ENCODE measurements around the gene ARMC6. TPM values are rescaled to one million over a fixed set of nuclear protein-coding genes. Genes with fewer than 3 reads are reported as not detected.

Gene ARMC6
- total and polyA plus RNA-seq, 2 of the 13 experiments (the other 11 are each of a cell fraction or from before 2014, with no cell fraction given) = 16.2 to 36.8 TPM

GRCh38 chr19:19033426-19034203 is at the start of gene ARMC6, which contains the start of gene SUGP2 (continued):
- TF ChIP-seq, protein P1, sequence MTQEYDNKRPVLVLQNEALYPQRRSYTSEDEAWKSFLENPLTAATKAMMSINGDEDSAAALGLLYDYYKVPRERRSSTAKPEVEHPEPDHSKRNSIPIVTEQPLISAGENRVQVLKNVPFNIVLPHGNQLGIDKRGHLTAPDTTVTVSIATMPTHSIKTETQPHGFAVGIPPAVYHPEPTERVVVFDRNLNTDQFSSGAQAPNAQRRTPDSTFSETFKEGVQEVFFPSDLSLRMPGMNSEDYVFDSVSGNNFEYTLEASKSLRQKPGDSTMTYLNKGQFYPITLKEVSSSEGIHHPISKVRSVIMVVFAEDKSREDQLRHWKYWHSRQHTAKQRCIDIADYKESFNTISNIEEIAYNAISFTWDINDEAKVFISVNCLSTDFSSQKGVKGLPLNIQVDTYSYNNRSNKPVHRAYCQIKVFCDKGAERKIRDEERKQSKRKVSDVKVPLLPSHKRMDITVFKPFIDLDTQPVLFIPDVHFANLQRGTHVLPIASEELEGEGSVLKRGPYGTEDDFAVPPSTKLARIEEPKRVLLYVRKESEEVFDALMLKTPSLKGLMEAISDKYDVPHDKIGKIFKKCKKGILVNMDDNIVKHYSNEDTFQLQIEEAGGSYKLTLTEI (CRISPR knock-in tag; conservative IDR thresholded peaks at IDR 0.05) = no peak; the same call in 1 of the 2 replicates
- TF ChIP-seq PRPF4 (IDR thresholded peaks at IDR 0.05; ENCODE audit: low read depth, low read length, poor library complexity, severe bottlenecking) (no peak), LCORL (IDR thresholded peaks at IDR 0.05) (no peak), LCORL (CRISPR knock-in tag; IDR thresholded peaks at IDR 0.05) (no peak), TRIM24 (CRISPR knock-in tag; IDR thresholded peaks at IDR 0.05) (no peak), TBX3 (IDR thresholded peaks at IDR 0.05; ENCODE audit: borderline replicate concordance) (0 out of 2 replicates have a peak, but pooled peaks have one; percentile 16), ZNF597 (CRISPR knock-in tag; IDR thresholded peaks at IDR 0.05) (no peak), ZNF660 (CRISPR knock-in tag; IDR thresholded peaks at IDR 0.05; ENCODE audit: borderline replicate concordance, low read depth) (no peak), ZNF180 (CRISPR knock-in tag; IDR thresholded peaks at IDR 0.05; ENCODE audit: borderline replicate concordance, low read depth) (no peak), ZNF24 (IDR thresholded peaks at IDR 0.05) (no peak), MXI1 (IDR thresholded peaks at IDR 0.05; ENCODE audit: borderline replicate concordance, low read depth, low read length) (peak; percentile 98), ZNF576 (CRISPR knock-in tag; IDR thresholded peaks at IDR 0.05) (peak; percentile 84; the same call in 1 of the 2 replicates), ZKSCAN8 (CRISPR knock-in tag; IDR thresholded peaks at IDR 0.05; ENCODE audit: borderline replicate concordance) (0 out of 2 replicates have a peak, but pooled peaks have one; percentile 25), ZIK1 (CRISPR knock-in tag; IDR thresholded peaks at IDR 0.05; ENCODE audit: borderline replicate concordance, low read depth) (peak; percentile 78; the same call in 1 of the 2 replicates), NAIF1 (CRISPR knock-in tag; IDR thresholded peaks at IDR 0.05; ENCODE audit: borderline replicate concordance) (no peak), ZNF34 (CRISPR knock-in tag; IDR thresholded peaks at IDR 0.05; ENCODE audit: borderline replicate concordance) (peak; percentile 29; the same call in 1 of the 2 replicates), REL (CRISPR knock-in tag; conservative IDR thresholded peaks at IDR 0.05) (peak; percentile 94), KDM3A (CRISPR knock-in tag; IDR thresholded peaks at IDR 0.05; ENCODE audit: low read depth) (peak; percentile 89), ZNF101 (CRISPR knock-in tag; IDR thresholded peaks at IDR 0.05; ENCODE audit: borderline replicate concordance, low read depth) (0 out of 2 replicates have a peak, but pooled peaks have one; percentile 73)
- TF ChIP-seq, protein P2, sequence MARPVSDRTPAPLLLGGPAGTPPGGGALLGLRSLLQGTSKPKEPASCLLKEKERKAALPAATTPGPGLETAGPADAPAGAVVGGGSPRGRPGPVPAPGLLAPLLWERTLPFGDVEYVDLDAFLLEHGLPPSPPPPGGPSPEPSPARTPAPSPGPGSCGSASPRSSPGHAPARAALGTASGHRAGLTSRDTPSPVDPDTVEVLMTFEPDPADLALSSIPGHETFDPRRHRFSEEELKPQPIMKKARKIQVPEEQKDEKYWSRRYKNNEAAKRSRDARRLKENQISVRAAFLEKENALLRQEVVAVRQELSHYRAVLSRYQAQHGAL (CRISPR knock-in tag; IDR thresholded peaks at IDR 0.05; ENCODE audit: not compliant biosample characterization) = peak; percentile 60
- TF ChIP-seq, protein P3, sequence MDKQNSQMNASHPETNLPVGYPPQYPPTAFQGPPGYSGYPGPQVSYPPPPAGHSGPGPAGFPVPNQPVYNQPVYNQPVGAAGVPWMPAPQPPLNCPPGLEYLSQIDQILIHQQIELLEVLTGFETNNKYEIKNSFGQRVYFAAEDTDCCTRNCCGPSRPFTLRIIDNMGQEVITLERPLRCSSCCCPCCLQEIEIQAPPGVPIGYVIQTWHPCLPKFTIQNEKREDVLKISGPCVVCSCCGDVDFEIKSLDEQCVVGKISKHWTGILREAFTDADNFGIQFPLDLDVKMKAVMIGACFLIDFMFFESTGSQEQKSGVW (CRISPR knock-in tag; IDR thresholded peaks at IDR 0.05; ENCODE audit: borderline replicate concordance) = no peak

Data from HepG2 (cell line).